Hematopoietic multipotent progenitor cell (in vitro differentiated cells): Measurements from ENCODE around the gene ARHGAP8. TPM values are rescaled to one million over a fixed set of nuclear protein-coding genes. Genes with fewer than 3 reads are reported as not detected.

Experiments
- DNase-seq, 3 donors: peaks; one replicate each; pipeline ENCODE4 v3.0.0-alpha.2; 2011 to 2015; ENCODE audit warnings: low read depth in 2 of 3, low spot score in 2 of 3
- total RNA-seq: library from RNA; depleted of rRNA; stranded (reverse); fragments of >200 nt; gene quantifications from one replicate; pipeline ENCODE4 v1.2.3, GENCODE V29; 2012

The ARHGAP8 gene
- total RNA-seq, 1 donor: 0.54 TPM

DNA sequence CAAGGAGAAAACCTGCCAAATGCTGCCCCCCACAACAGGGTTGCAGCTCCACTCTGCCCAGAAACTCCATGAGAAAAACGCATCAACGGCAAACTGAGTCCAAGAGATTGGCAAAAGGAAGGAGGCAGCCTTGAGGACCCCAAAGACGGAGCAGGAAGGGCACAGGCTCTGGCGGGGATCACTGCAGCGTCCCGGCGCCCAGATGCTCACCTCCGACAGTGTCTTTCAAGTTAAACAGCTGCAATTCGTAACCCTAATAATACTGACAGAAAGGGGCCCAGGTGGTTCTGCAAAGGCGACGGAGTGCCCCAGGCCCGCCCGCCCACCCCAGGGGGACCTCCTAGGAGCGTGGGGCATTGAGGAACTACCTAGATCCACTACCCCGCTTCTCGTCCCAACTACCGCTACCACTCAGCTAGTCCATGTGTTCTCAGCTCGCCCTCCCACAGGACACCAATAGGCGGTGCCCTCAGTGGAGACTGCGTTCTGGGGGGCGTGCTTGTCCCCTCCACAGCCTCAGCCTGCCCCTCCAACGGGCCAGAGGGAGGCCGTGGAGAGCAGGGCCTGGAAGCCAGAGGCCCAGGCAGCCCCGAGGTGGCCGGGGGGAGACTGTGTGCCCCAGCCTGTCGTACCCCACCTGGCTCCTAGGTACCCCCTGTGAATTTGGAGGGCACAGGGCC, 130.0 kb downstream of the ARHGAP8 start:
- DNase-seq: no peak

- DNase-seq: no peak
These were observed 130.6 kb downstream of the ARHGAP8 start for GRCh38 chr22:44883011-44883421.

- no peak for DNase-seq
These were observed 132.2 kb downstream of the ARHGAP8 start for GRCh38 chr22:44884562-44884961.

DNA sequence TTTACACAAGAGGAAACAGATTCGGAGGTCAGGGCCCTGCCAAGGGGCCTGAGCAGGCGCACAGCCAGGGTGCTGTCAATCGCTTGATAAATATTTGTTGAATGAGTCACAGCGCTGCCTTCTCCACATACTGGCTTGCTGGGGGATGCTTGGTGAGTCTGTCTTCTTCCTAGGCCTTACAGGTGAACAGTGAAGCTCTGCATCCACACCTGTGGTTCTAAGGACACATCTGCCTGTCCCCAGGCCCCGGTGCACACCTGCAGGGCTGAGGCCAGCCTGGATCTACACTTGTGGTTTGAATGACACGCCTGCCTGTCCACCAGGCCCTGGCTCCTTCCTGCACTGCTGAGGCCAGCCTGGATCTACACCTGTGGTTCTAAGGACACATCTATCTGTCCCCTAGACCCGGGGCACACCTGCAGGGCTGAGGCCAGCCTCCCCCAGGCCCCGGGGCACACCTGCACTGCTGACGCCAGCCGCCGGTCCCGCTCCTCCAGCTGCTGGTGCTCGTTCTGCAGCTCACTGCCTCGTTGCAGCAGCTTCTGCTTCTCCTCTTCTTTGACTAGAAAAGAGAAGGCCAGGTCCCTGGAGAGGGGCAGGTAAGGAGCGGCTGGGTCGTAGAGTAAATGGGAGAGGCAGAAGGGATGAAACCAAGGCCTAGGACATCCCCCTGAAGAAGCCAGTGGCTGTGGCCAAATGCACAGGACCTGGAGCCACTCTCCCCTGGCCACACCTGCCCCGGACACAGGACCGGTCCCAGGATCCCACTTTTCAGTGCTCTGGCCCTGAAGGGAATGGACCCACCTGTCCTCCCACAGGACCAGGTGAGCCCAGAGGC, 132.8 kb downstream of the ARHGAP8 start:
- DNase-seq: no peak

- no peak for DNase-seq
These were observed 133.5 kb downstream of the ARHGAP8 start for GRCh38 chr22:44885806-44886360.

- no peak for DNase-seq
These were observed 135.6 kb downstream of the ARHGAP8 start for GRCh38 chr22:44887941-44888366.

DNA sequence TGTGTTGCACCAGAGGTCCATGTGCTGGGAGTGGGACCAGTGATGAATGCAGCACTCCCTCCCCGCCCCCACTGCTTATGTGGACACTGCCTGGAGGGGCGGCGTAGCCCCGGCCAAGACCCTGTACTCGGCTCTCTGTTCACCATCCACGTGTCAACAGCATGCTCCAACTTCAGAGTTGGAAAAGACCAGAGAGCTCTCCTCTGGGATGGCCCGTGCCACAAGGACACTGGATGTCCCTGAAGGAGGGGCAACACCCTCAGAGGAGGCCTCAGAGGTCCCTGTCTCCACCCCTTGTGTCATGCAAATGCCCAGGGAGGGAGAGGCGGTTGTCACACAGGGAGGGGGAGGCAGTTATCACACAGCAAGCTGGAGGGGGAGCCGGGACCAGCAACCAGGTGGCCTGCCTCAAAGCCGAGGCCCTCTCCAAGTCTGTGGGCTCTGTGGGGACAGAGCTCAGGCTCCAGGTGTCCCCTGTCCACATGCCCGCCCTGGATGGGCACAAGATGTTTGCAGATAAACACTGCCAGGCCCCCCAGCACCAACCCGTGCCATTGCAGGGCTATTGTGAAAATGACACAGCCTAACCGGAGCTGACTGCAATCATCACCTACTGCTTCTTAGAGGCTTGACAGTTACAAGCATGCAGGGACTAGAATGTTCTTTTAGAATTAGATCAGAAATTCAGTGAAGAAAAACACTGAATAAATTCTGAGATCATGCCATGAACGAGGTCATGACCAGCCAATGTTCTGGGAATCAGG, 136.3 kb downstream of the ARHGAP8 start:
- no peak for DNase-seq

GRCh38 chr22:44889255-44889878, 137.0 kb downstream of the ARHGAP8 start:
- DNase-seq: no peak

GRCh38 chr22:44890416-44891292, 138.3 kb downstream of the ARHGAP8 start:
- no peak for DNase-seq

DNA sequence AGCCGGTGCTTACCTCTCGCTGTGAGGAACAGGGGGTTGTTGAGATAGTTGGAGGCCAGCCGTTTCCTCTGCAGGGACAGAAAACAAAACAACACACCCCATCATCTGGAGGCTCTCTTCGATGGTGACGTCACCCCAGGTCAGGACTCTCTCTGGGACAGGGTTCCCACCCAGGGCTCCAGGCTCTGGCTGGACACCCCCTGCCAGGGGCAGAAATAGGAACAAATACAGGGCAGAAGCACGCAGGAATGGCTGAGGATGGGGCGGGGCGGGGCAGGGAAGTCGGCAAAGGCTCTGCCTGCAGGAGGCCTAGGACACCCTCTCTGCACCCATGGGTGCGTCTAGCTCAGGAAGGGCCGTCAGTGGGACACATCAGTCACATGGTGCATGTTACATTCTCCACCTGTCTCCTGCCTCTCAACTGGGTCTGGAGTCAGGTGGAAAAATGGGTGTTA, 138.9 kb downstream of the ARHGAP8 start:
- DNase-seq: no peak

GRCh38 chr22:44891791-44892190, 139.4 kb downstream of the ARHGAP8 start:
- DNase-seq: no peak

- no peak for DNase-seq
These were observed 139.9 kb downstream of the ARHGAP8 start for GRCh38 chr22:44892243-44892642.

- DNase-seq: no peak
These were observed 140.7 kb downstream of the ARHGAP8 start for GRCh38 chr22:44892803-44893730.

GRCh38 chr22:44893731-44894080, 141.3 kb downstream of the ARHGAP8 start:
- no peak for DNase-seq

DNA sequence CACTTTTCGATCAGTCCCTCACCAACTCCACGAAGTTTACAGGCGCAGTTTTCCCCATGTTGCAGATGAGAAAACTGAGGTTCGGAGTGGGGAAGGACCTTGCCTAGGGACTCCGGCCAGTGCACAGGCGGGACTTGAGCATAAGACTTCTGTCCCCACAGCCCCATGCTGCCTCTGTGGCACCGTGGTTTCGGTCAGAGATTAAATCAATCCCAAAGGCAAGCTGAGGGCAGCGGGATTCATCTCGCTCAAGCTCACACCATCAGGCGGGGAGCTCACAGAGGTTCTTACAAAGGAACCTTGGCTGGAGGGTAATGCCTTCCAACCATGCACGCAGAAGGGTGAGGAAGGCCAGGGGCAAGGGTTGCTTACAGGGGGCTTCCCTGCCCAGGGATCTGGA, 141.9 kb downstream of the ARHGAP8 start:
- DNase-seq: no peak

- no peak for DNase-seq
These were observed 142.4 kb downstream of the ARHGAP8 start for GRCh38 chr22:44894782-44895181.

- peak in 1 of 3 donors; percentile 6 for DNase-seq
These were observed 143.1 kb downstream of the ARHGAP8 start for GRCh38 chr22:44895296-44896055.

DNA sequence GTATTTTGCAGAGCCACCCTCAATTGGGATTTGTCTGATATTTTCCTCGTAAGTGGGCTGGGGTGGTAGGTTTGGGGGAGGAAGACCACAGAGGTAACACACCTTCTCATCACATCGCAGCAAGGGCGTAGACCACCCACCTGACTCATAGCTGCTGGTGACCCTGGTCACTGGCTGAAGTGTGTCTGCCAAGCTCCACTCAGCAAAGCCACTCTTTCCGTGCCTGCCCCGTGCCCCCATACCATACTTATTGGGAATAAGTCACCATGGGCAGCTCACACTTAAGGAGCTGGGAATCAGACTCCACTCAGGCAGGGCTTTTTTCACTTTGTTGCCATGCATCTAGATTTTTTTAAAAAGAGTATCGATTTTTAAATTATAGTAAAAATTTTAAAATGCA, 145.9 kb downstream of the ARHGAP8 start:
- DNase-seq: no peak
